Stomach (tissue), 4 donors: Measurements from ENCODE around the gene CPHXL2.

Experiments
- POLR2AphosphoS5 ChIP-seq, 3 donors: sonication (generic); formaldehyde crosslinking; IDR thresholded peaks; one replicate each; pipeline ENCODE4 v1.6.1; 2016; ENCODE audit warnings: antibody characterized with exemption in 3 of 3
- TF ChIP-seq, protein P1 (sequence below), 7 experiments: fragments of 450-650 bp in 4 of 7; fragments of 200-600 bp in 3 of 7; sonication (generic) in 3 of 7; IDR thresholded peaks; one replicate each; pipeline ENCODE4 v1.5.1; 2016 to 2019; ENCODE audit warnings: antibody characterized with exemption in 7 of 7, control low read depth in 2 of 7, mild to moderate bottlenecking in 1 of 7

DNA sequence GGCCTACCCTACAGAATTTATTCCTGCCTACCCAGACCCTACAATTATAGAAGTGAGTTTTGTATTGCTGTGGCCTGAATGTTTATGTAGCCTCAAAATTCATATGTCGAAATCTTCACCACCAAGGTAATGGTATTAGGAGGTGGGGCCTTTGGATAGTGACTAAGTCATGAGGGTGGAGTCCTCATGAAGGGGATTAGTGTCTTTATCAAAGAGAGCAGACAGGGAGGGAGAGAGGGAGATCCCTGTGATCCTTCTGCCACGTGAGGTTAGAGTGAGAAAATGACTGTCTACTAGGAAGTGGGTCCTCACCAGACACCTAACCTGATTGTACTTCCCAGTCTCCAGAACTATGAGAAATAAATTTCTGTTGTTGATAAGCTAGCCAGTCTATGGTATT, 25.4 kb upstream of the CPHXL2 start:
- TF ChIP-seq, protein P1, sequence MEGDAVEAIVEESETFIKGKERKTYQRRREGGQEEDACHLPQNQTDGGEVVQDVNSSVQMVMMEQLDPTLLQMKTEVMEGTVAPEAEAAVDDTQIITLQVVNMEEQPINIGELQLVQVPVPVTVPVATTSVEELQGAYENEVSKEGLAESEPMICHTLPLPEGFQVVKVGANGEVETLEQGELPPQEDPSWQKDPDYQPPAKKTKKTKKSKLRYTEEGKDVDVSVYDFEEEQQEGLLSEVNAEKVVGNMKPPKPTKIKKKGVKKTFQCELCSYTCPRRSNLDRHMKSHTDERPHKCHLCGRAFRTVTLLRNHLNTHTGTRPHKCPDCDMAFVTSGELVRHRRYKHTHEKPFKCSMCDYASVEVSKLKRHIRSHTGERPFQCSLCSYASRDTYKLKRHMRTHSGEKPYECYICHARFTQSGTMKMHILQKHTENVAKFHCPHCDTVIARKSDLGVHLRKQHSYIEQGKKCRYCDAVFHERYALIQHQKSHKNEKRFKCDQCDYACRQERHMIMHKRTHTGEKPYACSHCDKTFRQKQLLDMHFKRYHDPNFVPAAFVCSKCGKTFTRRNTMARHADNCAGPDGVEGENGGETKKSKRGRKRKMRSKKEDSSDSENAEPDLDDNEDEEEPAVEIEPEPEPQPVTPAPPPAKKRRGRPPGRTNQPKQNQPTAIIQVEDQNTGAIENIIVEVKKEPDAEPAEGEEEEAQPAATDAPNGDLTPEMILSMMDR (IDR thresholded peaks at IDR 0.05), result no peak
- TF ChIP-seq POLR2AphosphoS5 (IDR thresholded peaks at IDR 0.05), result no peak
